PC-9 (cell line): ENCODE results near the gene METRN. TPM values are rescaled to one million over a fixed set of nuclear protein-coding genes. Genes with fewer than 3 reads are reported as not detected.

Source experiments
- BruUV-seq: library from RNA; stranded (reverse); fragments of 400-500 nt; replicated peaks from 2 replicates; lab custom pipeline; 2021; lab: Mats Ljungman, UMichigan
- CTCF ChIA-PET: fragments of 300-600 bp; sonication (Branson Sonifier 250); formaldehyde crosslinking; loops from one replicate; lab custom pipeline; 2022; ENCODE audit warnings: antibody characterized with exemption; lab: Charles Lee
- POLR2A ChIA-PET: fragments of 300-600 bp; sonication (Branson Sonifier 250); formaldehyde crosslinking; loops from one replicate; lab custom pipeline; 2022; ENCODE audit warnings: antibody characterized with exemption; ENCODE audit not compliant: unreplicated experiment; lab: Charles Lee
- DNase-seq, 2 experiments: peaks; one replicate each; pipeline versions ENCODE4 v3.0.0 to v3.0.0-alpha.2; 2015 to 2022; ENCODE audit warnings: mixed read lengths in 1 of 2
- H2AFZ ChIP-seq: fragments of 200-600 bp; sonication (generic); 2 replicates; pipeline ENCODE4 v1.8.1; 2017; ENCODE audit warnings: antibody characterized with exemption
- H3F3A ChIP-seq: fragments of 200-600 bp; sonication (generic); 2 replicates; pipeline ENCODE4 v1.8.1; 2017; ENCODE audit warnings: antibody characterized with exemption, mild to moderate bottlenecking, low read depth; ENCODE audit not compliant: insufficient read depth
- H3K27ac ChIP-seq: fragments of 200-600 bp; sonication (generic); 2 replicates; pipeline ENCODE4 v1.6.1; 2016; ENCODE audit warnings: mixed run types
- H3K27me3 ChIP-seq: fragments of 200-600 bp; sonication (generic); 2 replicates; pipeline ENCODE4 v1.6.1; 2016; ENCODE audit warnings: low read depth, mixed run types; ENCODE audit not compliant: insufficient read depth
- H3K36me3 ChIP-seq: fragments of 200-600 bp; sonication (generic); 2 replicates; pipeline ENCODE4 v1.6.1; 2016; ENCODE audit warnings: low read depth, mixed run types
- H3K4me1 ChIP-seq: fragments of 200-600 bp; sonication (generic); replicated peaks from 2 replicates; pipeline ENCODE4 v1.6.1; 2016; ENCODE audit warnings: mixed run types; ENCODE audit not compliant: insufficient read depth
- H3K4me2 ChIP-seq: fragments of 200-600 bp; sonication (generic); 2 replicates; pipeline ENCODE4 v1.6.1; 2017; ENCODE audit warnings: mixed run types
- H3K4me3 ChIP-seq: fragments of 200-600 bp; sonication (generic); 2 replicates; pipeline ENCODE4 v1.6.1; 2016; ENCODE audit warnings: mixed run types
- H3K79me2 ChIP-seq: fragments of 200-600 bp; sonication (generic); 2 replicates; pipeline ENCODE4 v1.6.1; 2017; ENCODE audit warnings: low read depth, mixed run types
- H3K9me2 ChIP-seq: fragments of 200-600 bp; sonication (generic); 2 replicates; pipeline ENCODE4 v1.8.1; 2017; ENCODE audit warnings: mild to moderate bottlenecking; ENCODE audit not compliant: insufficient read depth
- H3K9me3 ChIP-seq: fragments of 200-600 bp; sonication (generic); 2 replicates; pipeline ENCODE4 v1.8.1; 2016; ENCODE audit warnings: low read depth; ENCODE audit not compliant: insufficient read depth
- H4K20me1 ChIP-seq: fragments of 200-600 bp; sonication (generic); 2 replicates; pipeline ENCODE4 v1.8.1; 2017; ENCODE audit not compliant: insufficient read depth
- EZH2 ChIP-seq: fragments of 200-600 bp; sonication (generic); IDR thresholded peaks from 2 replicates; pipeline ENCODE4 v1.8.0; 2017; ENCODE audit warnings: antibody characterized with exemption, low read depth
- intact Hi-C: fragments of 100-400 bp; cut with micrococcal nuclease; formaldehyde crosslinking; loops from one replicate; pipeline ENCODE4 v1.10.0; 2022; ENCODE audit not compliant: unreplicated experiment
- total RNA-seq: library from RNA; stranded (reverse); gene quantifications from 2 replicates; pipeline ENCODE4 v1.2.3, GENCODE V29; 2021
- TF ChIP-seq, protein P1 (sequence below): fragments of 200-600 bp; sonication (generic); conservative IDR thresholded peaks from 2 replicates; pipeline ENCODE4 v1.6.1; 2017; ENCODE audit warnings: mixed run types, antibody characterized with exemption, mild to moderate bottlenecking, moderate library complexity

METRN gene
- total RNA-seq, 1 experiment from 2014 or later, result 77.5 TPM

DNA sequence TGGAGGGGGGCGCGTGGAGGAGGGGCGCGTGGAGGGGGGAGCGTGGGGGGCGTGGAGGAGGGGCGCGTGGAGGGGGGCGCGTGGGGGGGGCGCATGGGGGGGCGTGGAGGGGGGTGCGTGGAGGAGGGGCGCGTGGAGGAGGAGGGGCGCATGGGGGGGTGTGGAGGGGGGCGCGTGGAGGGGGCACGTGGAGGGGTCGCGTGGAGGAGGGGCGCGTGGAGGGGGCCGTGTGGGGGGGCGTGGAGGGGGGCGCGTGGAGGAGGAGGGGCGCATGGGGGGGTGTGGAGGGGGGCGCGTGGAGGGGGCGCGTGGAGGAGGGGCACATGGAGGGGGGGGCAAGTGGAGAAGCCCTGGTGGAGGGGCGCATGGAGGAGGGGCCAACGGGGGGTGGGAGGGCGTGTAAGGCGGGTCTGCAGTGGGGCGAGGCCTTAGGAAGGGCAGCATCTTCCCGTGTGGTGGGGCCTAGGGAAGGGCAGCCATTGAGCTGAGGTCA, 52.9 kb downstream of the METRN start:
- CTCF ChIA-PET, result no interaction called here
- Histone ChIP-seq H3K27ac (no peak overlapping the region), H4K20me1 (no peaks in the 10 kb centered on the region), H3K36me3 (no peaks in the 10 kb centered on the region), H3K9me3 (no peaks in the 10 kb centered on the region), H3K4me1 (no peaks in the 10 kb centered on the region), H3F3A (peaks cover 4% of the 10 kb centered on the region; the same call in 1 of the 2 replicates), H3K9me2 (no peaks in the 10 kb centered on the region), H3K4me2 (no peak overlapping the region), H3K79me2 (no peaks in the 10 kb centered on the region), H3K27me3 (no peaks in the 10 kb centered on the region), H3K4me3 (no peak overlapping the region), H2AFZ (no peak overlapping the region)
- DNase-seq, result no peak
- intact Hi-C loops, result no loop called here
- TF ChIP-seq, protein P1, sequence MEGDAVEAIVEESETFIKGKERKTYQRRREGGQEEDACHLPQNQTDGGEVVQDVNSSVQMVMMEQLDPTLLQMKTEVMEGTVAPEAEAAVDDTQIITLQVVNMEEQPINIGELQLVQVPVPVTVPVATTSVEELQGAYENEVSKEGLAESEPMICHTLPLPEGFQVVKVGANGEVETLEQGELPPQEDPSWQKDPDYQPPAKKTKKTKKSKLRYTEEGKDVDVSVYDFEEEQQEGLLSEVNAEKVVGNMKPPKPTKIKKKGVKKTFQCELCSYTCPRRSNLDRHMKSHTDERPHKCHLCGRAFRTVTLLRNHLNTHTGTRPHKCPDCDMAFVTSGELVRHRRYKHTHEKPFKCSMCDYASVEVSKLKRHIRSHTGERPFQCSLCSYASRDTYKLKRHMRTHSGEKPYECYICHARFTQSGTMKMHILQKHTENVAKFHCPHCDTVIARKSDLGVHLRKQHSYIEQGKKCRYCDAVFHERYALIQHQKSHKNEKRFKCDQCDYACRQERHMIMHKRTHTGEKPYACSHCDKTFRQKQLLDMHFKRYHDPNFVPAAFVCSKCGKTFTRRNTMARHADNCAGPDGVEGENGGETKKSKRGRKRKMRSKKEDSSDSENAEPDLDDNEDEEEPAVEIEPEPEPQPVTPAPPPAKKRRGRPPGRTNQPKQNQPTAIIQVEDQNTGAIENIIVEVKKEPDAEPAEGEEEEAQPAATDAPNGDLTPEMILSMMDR, result no peak
- no peak for TF ChIP-seq EZH2
- BruUV-seq, result no TSS peak
- POLR2A ChIA-PET, result no interaction called here

DNA sequence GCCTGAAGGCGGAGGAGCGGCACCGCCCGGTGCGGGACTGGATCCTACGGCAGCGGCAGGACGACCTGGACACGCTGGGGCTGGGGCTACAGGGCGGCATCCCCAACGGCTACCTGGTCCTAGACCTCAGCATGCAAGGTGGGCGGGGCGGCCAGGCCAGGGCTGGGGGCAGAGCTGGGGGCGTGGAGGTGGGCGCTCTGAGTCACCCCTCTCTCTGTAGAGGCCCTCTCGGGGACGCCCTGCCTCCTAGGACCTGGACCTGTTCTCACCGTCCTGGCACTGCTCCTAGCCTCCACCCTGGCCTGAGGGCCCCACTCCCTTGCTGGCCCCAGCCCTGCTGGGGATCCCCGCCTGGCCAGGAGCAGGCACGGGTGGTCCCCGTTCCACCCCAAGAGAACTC, 53.5 kb downstream of the METRN start:
- no peaks in the 10 kb centered on the region for H3K9me2 ChIP-seq
- CTCF ChIA-PET, result no interaction called here
- H3K79me2 ChIP-seq, result no peaks in the 10 kb centered on the region
- H3K4me3 ChIP-seq, result no peak overlapping the region
- no peaks in the 10 kb centered on the region for H3K36me3 ChIP-seq
- no peaks in the 10 kb centered on the region for H4K20me1 ChIP-seq
- H3K27ac ChIP-seq, result no peak overlapping the region
- DNase-seq, result no peak
- intact Hi-C loops, result no loop called here
- H3K27me3 ChIP-seq, result no peaks in the 10 kb centered on the region
- peaks cover 4% of the 10 kb centered on the region; the same call in 1 of the 2 replicates for H3F3A ChIP-seq
- H3K4me1 ChIP-seq, result no peaks in the 10 kb centered on the region
- H3K9me3 ChIP-seq, result no peaks in the 10 kb centered on the region
- BruUV-seq, result no TSS peak
- POLR2A ChIA-PET, result no interaction called here
- TF ChIP-seq, protein P1, result no peak
- no peak for TF ChIP-seq EZH2
- no peak overlapping the region for H3K4me2 ChIP-seq
- no peak overlapping the region for H2AFZ ChIP-seq

Other genes starting within 250 kb of the METRN start
- 66.8 and 68.9 TPM in 2 replicates for gene CAPN15, start 187.4 kb upstream of the METRN start, total RNA-seq
- 0.35 TPM in 1 of 2 replicates, not detected in the other for gene PRR35, start 154.7 kb upstream of the METRN start, total RNA-seq
- gene NHLRC4, start 148.1 kb upstream of the METRN start, total RNA-seq, result not detected in 2 replicates
- 72.5 and 96.1 TPM in 2 replicates for gene PIGQ, start 145.2 kb upstream of the METRN start, total RNA-seq
- 43.6 and 47.1 TPM in 2 replicates for gene RAB40C, start 125.1 kb upstream of the METRN start, total RNA-seq
- 6.9 and 9.2 TPM in 2 replicates for gene WFIKKN1, start 84.1 kb upstream of the METRN start, total RNA-seq
- 144 and 158 TPM in 2 replicates for gene METTL26, start 78.8 kb upstream of the METRN start, total RNA-seq
- gene MCRIP2, start 73.3 kb upstream of the METRN start, total RNA-seq, result 64.2 and 69.6 TPM in 2 replicates
- gene WDR90, start 65.8 kb upstream of the METRN start, total RNA-seq, result 118 and 126 TPM in 2 replicates
- 143 and 173 TPM in 2 replicates for gene RHOT2, start 47.0 kb upstream of the METRN start, total RNA-seq
- gene RHBDL1, start 39.4 kb upstream of the METRN start, total RNA-seq, result 18.1 and 19.9 TPM in 2 replicates
- gene STUB1, start 34.7 kb upstream of the METRN start, total RNA-seq, result 174 and 211 TPM in 2 replicates
- gene JMJD8, start 30.8 kb upstream of the METRN start, total RNA-seq, result 57.4 and 61.6 TPM in 2 replicates
- gene WDR24, start 24.7 kb upstream of the METRN start, total RNA-seq, result 23.9 and 33.6 TPM in 2 replicates
- gene FBXL16, start 9.3 kb upstream of the METRN start, total RNA-seq, result 22.2 and 24.0 TPM in 2 replicates
- 55.0 and 102 TPM in 2 replicates for gene ANTKMT, start 6.0 kb downstream of the METRN start, total RNA-seq
- gene CCDC78, start 11.3 kb downstream of the METRN start, total RNA-seq, result 4.2 and 6.4 TPM in 2 replicates
- gene HAGHL, start 12.0 kb downstream of the METRN start, total RNA-seq, result 31.0 and 57.6 TPM in 2 replicates
- gene CIAO3, start 25.9 kb downstream of the METRN start, total RNA-seq, result 44.2 and 45.8 TPM in 2 replicates
- 59.9 and 86.4 TPM in 2 replicates for gene MSLN, start 45.6 kb downstream of the METRN start, total RNA-seq
- gene RPUSD1, start 73.3 kb downstream of the METRN start, total RNA-seq, result 53.3 and 56.7 TPM in 2 replicates
- 67.7 and 77.8 TPM in 2 replicates for gene CHTF18, start 73.5 kb downstream of the METRN start, total RNA-seq
- gene GNG13, start 85.6 kb downstream of the METRN start, total RNA-seq, result not detected in 2 replicates